H1 (cell line): ENCODE data around the gene MAP2K1. TPM values are rescaled to one million over a fixed set of nuclear protein-coding genes. Genes with fewer than 3 reads are reported as not detected.

Experiments
- CTCF ChIA-PET: fragments of 300-600 bp; sonication (Branson Sonifier 250); formaldehyde crosslinking; loops from one replicate; lab custom pipeline; 2021; ENCODE audit not compliant: partially characterized antibody; lab: Charles Lee
- POLR2A ChIA-PET: fragments of 300-600 bp; sonication (Branson Sonifier 250); formaldehyde crosslinking; loops from one replicate; lab custom pipeline; 2021; ENCODE audit warnings: inconsistent platforms; ENCODE audit not compliant: partially characterized antibody; lab: Charles Lee
- DNase-seq, 2 experiments: peaks; one replicate each; pipeline versions ENCODE4 v3.0.0 to v3.0.0-alpha.2; 2010 to 2022; ENCODE audit warnings: low spot score in 2 of 2, low read depth in 1 of 2, mixed read lengths in 1 of 2
- FAIRE-seq: peaks from 2 replicates; lab custom pipeline; 2011; peaks lifted over from hg19 to GRCh38; lab: Jason Lieb, UNC
- H2AFZ ChIP-seq: 2 replicates; pipeline ENCODE4 v1.8.1; 2012; ENCODE audit warnings: low read length, inconsistent platforms
- H2AK5ac ChIP-seq: 2 replicates; pipeline ENCODE4 v1.6.1; 2013; ENCODE audit warnings: low read depth, low read length
- H2BK120ac ChIP-seq: replicated peaks from 2 replicates; pipeline ENCODE3; 2013; ENCODE audit warnings: low read depth, low read length, inconsistent platforms
- H2BK12ac ChIP-seq: 2 replicates; pipeline ENCODE4 v1.6.1; 2013; ENCODE audit warnings: low read depth, low read length
- H2BK15ac ChIP-seq: 2 replicates; pipeline ENCODE4 v1.6.1; 2013; ENCODE audit warnings: low read length
- H2BK20ac ChIP-seq: 2 replicates; pipeline ENCODE4 v1.6.1; 2013; ENCODE audit warnings: low read length
- H2BK5ac ChIP-seq: 2 replicates; pipeline ENCODE4 v1.6.1; 2013; ENCODE audit warnings: low read depth, low read length
- H3K14ac ChIP-seq: 2 replicates; pipeline ENCODE4 v1.6.1; 2013; ENCODE audit warnings: inconsistent platforms; ENCODE audit not compliant: insufficient read length
- H3K18ac ChIP-seq: 2 replicates; pipeline ENCODE4 v1.6.1; 2013; ENCODE audit warnings: low read length; ENCODE audit errors: extremely low read depth
- H3K23ac ChIP-seq: 2 replicates; pipeline ENCODE4 v1.6.1; 2013; ENCODE audit warnings: inconsistent platforms; ENCODE audit not compliant: insufficient read length
- H3K23me2 ChIP-seq: 2 replicates; pipeline ENCODE4 v1.6.1; 2013; ENCODE audit warnings: low read depth, low read length
- H3K27ac ChIP-seq: 2 replicates; pipeline ENCODE4 v1.6.1; 2011; ENCODE audit warnings: low read depth, low read length, inconsistent platforms
- H3K27me3 ChIP-seq, 4 experiments: replicated peaks in 1 of 4; 1 replicate in 1 of 4; 2 replicates in 3 of 4; pipeline versions ENCODE4 v1.6.1 to v1.8.1; 2011 to 2013; ENCODE audit warnings: low read length in 3 of 4, mild to moderate bottlenecking in 3 of 4, inconsistent platforms in 2 of 4, mixed read lengths in 2 of 4, moderate library complexity in 1 of 4; ENCODE audit not compliant: control insufficient read depth in 3 of 4, insufficient read depth in 3 of 4; ENCODE audit errors: extremely low read depth in 1 of 4
- H3K36me3 ChIP-seq, 4 experiments: 2 replicates each; pipeline versions ENCODE4 v1.6.1 to v1.8.1; 2011 to 2013; ENCODE audit warnings: mild to moderate bottlenecking in 4 of 4, low read length in 3 of 4, moderate library complexity in 2 of 4, control low read depth in 1 of 4, inconsistent platforms in 1 of 4; ENCODE audit not compliant: insufficient read depth in 4 of 4, control insufficient read depth in 2 of 4
- H3K4ac ChIP-seq: replicated peaks from 2 replicates; pipeline ENCODE3; 2013; ENCODE audit warnings: low read length, low read depth, mixed read lengths, inconsistent platforms; ENCODE audit not compliant: insufficient read length
- H3K4me1 ChIP-seq, 4 experiments: replicated peaks in 1 of 4; 1 replicate in 1 of 4; 2 replicates in 3 of 4; pipeline versions ENCODE4 v1.6.1 to v1.8.1; 2011 to 2013; ENCODE audit warnings: low read length in 3 of 4, inconsistent platforms in 2 of 4, mixed read lengths in 1 of 4; ENCODE audit not compliant: insufficient read depth in 4 of 4, control insufficient read depth in 3 of 4
- H3K4me2 ChIP-seq, 2 experiments: 2 replicates each; pipeline versions ENCODE4 v1.6.1 to v1.8.1; 2011 to 2013; ENCODE audit warnings: low read depth in 2 of 2, low read length in 2 of 2, control low read depth in 1 of 2, inconsistent platforms in 1 of 2, mild to moderate bottlenecking in 1 of 2; ENCODE audit not compliant: insufficient read depth in 1 of 2
- H3K4me3 ChIP-seq, 4 experiments: fragments of 200-600, 300-600 bp in 1 of 4; sonication (generic), shearing (Covaris generic), sonication (Bioruptor Twin) in 1 of 4; 2 replicates each; pipeline versions ENCODE4 v1.5.1 to v1.8.1; 2011 to 2016; ENCODE audit warnings: low read length in 4 of 4, low read depth in 3 of 4, control low read depth in 2 of 4, inconsistent platforms in 2 of 4, mild to moderate bottlenecking in 2 of 4, mixed read lengths in 1 of 4, moderate library complexity in 1 of 4; ENCODE audit not compliant: insufficient read depth in 2 of 4; ENCODE audit errors: extremely low read depth in 1 of 4
- H3K56ac ChIP-seq: replicated peaks from 2 replicates; pipeline ENCODE3; 2013; ENCODE audit warnings: low read depth, mild to moderate bottlenecking, mixed read lengths, low read length, inconsistent platforms; ENCODE audit not compliant: insufficient read length
- H3K79me1 ChIP-seq: 2 replicates; pipeline ENCODE4 v1.6.1; 2013; ENCODE audit warnings: low read depth, low read length, control low read depth
- H3K79me2 ChIP-seq, 2 experiments: 2 replicates each; pipeline versions ENCODE4 v1.6.1 to v1.8.1; 2012 to 2013; ENCODE audit warnings: low read length in 2 of 2, mild to moderate bottlenecking in 2 of 2, inconsistent platforms in 1 of 2; ENCODE audit not compliant: insufficient read depth in 2 of 2, control insufficient read depth in 1 of 2
- H3K9ac ChIP-seq, 4 experiments: replicated peaks in 1 of 4; 1 replicate in 1 of 4; 2 replicates in 3 of 4; pipeline versions ENCODE4 v1.6.1 to v1.8.1; 2011 to 2013; ENCODE audit warnings: low read depth in 3 of 4, low read length in 3 of 4, control low read depth in 2 of 4, mild to moderate bottlenecking in 2 of 4, moderate library complexity in 2 of 4, inconsistent platforms in 1 of 4; ENCODE audit errors: extremely low read depth in 1 of 4
- H3K9me3 ChIP-seq, 2 experiments: 2 replicates each; pipeline versions ENCODE4 v1.6.1 to v1.8.1; 2012 to 2013; ENCODE audit warnings: mild to moderate bottlenecking in 2 of 2, moderate library complexity in 2 of 2, control low read depth in 1 of 2, inconsistent platforms in 1 of 2, low read depth in 1 of 2, low read length in 1 of 2, mixed read lengths in 1 of 2; ENCODE audit not compliant: insufficient read depth in 2 of 2
- H4K20me1 ChIP-seq, 2 experiments: replicated peaks in 1 of 2; 2 replicates each; pipeline versions ENCODE3 to v1.8.1; 2011 to 2013; ENCODE audit warnings: inconsistent platforms in 2 of 2, low read length in 2 of 2, mild to moderate bottlenecking in 1 of 2; ENCODE audit not compliant: insufficient read depth in 2 of 2, control insufficient read depth in 1 of 2
- H4K5ac ChIP-seq: 2 replicates; pipeline ENCODE4 v1.6.1; 2013; ENCODE audit warnings: low read length, low read depth, mixed read lengths, inconsistent platforms; ENCODE audit not compliant: insufficient read length
- H4K8ac ChIP-seq: 2 replicates; pipeline ENCODE4 v1.8.0; 2013; ENCODE audit warnings: mild to moderate bottlenecking, moderate library complexity, low read length, inconsistent platforms; ENCODE audit not compliant: insufficient read depth; ENCODE audit errors: extremely low read depth
- H4K91ac ChIP-seq: replicated peaks from 2 replicates; pipeline ENCODE3; 2013; ENCODE audit warnings: low read length, mixed read lengths, inconsistent platforms; ENCODE audit not compliant: insufficient read length
- KDM1A ChIP-seq: fragments of 200-600, 300-600 bp; sonication (generic); IDR thresholded peaks from 2 replicates; pipeline ENCODE4 v1.7.1; 2016; ENCODE audit warnings: mild to moderate bottlenecking, low read length, borderline replicate concordance
- MAFK ChIP-seq: IDR thresholded peaks from 2 replicates; pipeline ENCODE4 v1.6.1; 2012; ENCODE audit warnings: low read depth, mild to moderate bottlenecking, improper control_type of control experiment, low read length
- RNF2 ChIP-seq: fragments of 200-900, 300-1000 bp; sonication (generic); IDR thresholded peaks from 2 replicates; pipeline ENCODE4 v1.7.1; 2016; ENCODE audit warnings: borderline replicate concordance, low read depth, mild to moderate bottlenecking, antibody characterized with exemption, low read length; ENCODE audit not compliant: poor library complexity, severe bottlenecking; ENCODE audit errors: missing control alignments
- SP1 ChIP-seq: IDR thresholded peaks from 2 replicates; pipeline ENCODE4 v1.6.1; 2011; ENCODE audit warnings: low read depth, low read length
- TAF7 ChIP-seq: optimal IDR thresholded peaks from 2 replicates; pipeline ENCODE3; 2011; ENCODE audit warnings: low read depth, mild to moderate bottlenecking, inconsistent platforms, low read length, moderate library complexity, borderline replicate concordance
- WGBS, 2 experiments: shearing (Covaris generic) in 1 of 2; methylation state at CpG; one replicate each; pipeline versions ENCODE4 v1.1.6 to v1.1.7; 2013 to 2015; ENCODE audit warnings: low lambda C conversion rate in 2 of 2, mixed read lengths in 2 of 2, inconsistent platforms in 1 of 2, low coverage in 1 of 2, missing lambda C conversion rate in 1 of 2; ENCODE audit not compliant: insufficient replicate concordance in 2 of 2, insufficient coverage in 1 of 2, insufficient read length in 1 of 2; ENCODE audit errors: extremely low coverage in 1 of 2, missing lambda C conversion rate in 1 of 2; 5-methylcytosine and 5-hydroxymethylcytosine counted together
- polyA plus RNA-seq, 7 experiments: library from polyadenylated mRNA; depleted of rRNA in 3 of 7; stranded (reverse) in 5 of 7; unstranded in 2 of 7; fragments of >200 nt in 5 of 7; fragments of 200-250 nt in 2 of 7; gene quantifications; 1 replicate in 5 of 7; 2 replicates in 1 of 7; 4 replicates in 1 of 7; pipeline versions ENCODE4 v1.2.1 to v1.2.3, GENCODE V29; 2011 to 2013; ENCODE audit warnings: missing spikeins in 2 of 7, mixed read lengths in 2 of 7
- total RNA-seq: library from RNA; stranded (reverse); fragmentation: NEBNext Ultra II Directional; extraction: Animal tissue kit (Norgen Biotek cat#: 25700); gene quantifications from 2 replicates; pipeline ENCODE4 v1.2.1, GENCODE V29; 2021

Gene MAP2K1
- total and polyA plus RNA-seq, 2 of the 8 experiments (the other 6 are each of a cell fraction or from before 2014, with no cell fraction given) = 54.7 to 78.2 TPM

DNA sequence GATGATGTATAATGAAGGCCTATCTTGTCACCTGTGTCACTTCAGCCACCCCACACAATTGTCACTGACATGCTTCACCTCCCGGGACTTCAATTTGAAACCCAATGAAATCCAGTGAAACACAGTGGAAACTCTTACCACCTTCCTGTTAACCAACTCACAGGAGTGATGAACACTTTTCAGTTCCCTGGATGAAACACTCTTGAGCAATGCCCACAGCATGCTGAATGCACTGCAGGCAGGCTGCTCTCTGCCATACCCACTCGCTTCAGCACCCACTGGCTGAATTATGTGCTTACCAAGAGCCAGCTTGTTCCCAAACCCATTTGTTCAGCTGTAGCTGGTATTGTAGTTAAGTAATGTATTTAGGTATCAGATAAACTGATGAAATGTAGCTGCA, 47.0 kb downstream of the MAP2K1 start:
- Histone ChIP-seq H3K4me3 (no peak overlapping the region), H2BK120ac (no peak overlapping the region), H3K27me3 (no peaks in the 10 kb centered on the region), H3K79me2 (peaks cover 3 to 58% of the 10 kb centered on the region in 2 experiments; a peak in 3 of 4 replicates), H3K4ac (no peak overlapping the region), H3K9ac (no peak overlapping the region), H4K8ac (no peak overlapping the region), H3K56ac (no peak overlapping the region), H2BK12ac (no peak overlapping the region), H3K23ac (no peak overlapping the region), H4K91ac (no peak overlapping the region), H3K79me1 (peaks cover 7% of the 10 kb centered on the region; the same call in 1 of the 2 replicates), H3K9me3 (no peaks in the 10 kb centered on the region), H3K27ac (no peak overlapping the region; the same call in 1 of the 2 replicates), H3K4me2 (no peak overlapping the region), H3K36me3 (peaks cover 12 to 32% (median 20%) of the 10 kb centered on the region in 4 experiments; a peak in 6 of 8 replicates), H4K5ac (no peak overlapping the region), H3K14ac (no peak overlapping the region), H2BK20ac (no peak overlapping the region), H2BK5ac (no peak overlapping the region), H2BK15ac (no peak overlapping the region), H4K20me1 (peaks cover 10 to 20% of the 10 kb centered on the region in 2 experiments), H2AK5ac (no peak overlapping the region), H3K23me2 (no peaks in the 10 kb centered on the region), H2AFZ (no peak overlapping the region), H3K4me1 (peaks cover 0 to 14% (median 0%) of the 10 kb centered on the region in 4 experiments; a peak in 1 of 7 replicates), H3K18ac (no peak overlapping the region)
- ChIA-PET POLR2A (interaction anchor here (2.7 to 2.8 kb wide), 2 partner anchors 64 to 71 kb away, joined by 9 to 11 read pairs; partner anchors contain the start of genes RPL4, SNAPC5 and ZWILCH), CTCF (interaction anchor here (1.0 to 3.3 kb wide), 4 partner anchors 19 to 45 kb away, joined by 3 to 22 read pairs (median 4); no protein-coding TSS in a partner anchor)
- no peak for TF ChIP-seq KDM1A
- TF ChIP-seq TAF7 = no peak
- no peak for TF ChIP-seq RNF2
- TF ChIP-seq SP1 = no peak
- TF ChIP-seq MAFK = no peak
- DNase-seq (no peak), FAIRE-seq (no peak)
- 92% methylated on average over 2 of the region's 2 CpGs; no CpG with 5 or more reads in 1 of the 2 experiments for WGBS, 2 experiments
